Neural cell (in vitro differentiated cells): ENCODE data around the gene SH3GLB2.

Source experiments
- CTCF ChIP-seq: fragments of 450-650 bp; IDR thresholded peaks from 2 replicates; pipeline ENCODE4 v1.5.1; 2014; ENCODE audit warnings: antibody characterized with exemption, mild to moderate bottlenecking, moderate library complexity; ENCODE audit not compliant: poor library complexity, severe bottlenecking
- EZH2 ChIP-seq: fragments of 200-600, 300-800 bp; shearing (Covaris generic), sonication (generic); IDR thresholded peaks from 2 replicates; pipeline ENCODE4 v1.6.1; 2014; ENCODE audit warnings: antibody characterized with exemption, low read length, borderline replicate concordance, mild to moderate bottlenecking; ENCODE audit not compliant: insufficient read depth, poor library complexity, severe bottlenecking
- POLR2AphosphoS5 ChIP-seq: IDR thresholded peaks from 2 replicates; pipeline ENCODE4 v1.6.1; 2012
- REST ChIP-seq: IDR thresholded peaks from 2 replicates; pipeline ENCODE4 v1.6.1; 2012; ENCODE audit warnings: borderline replicate concordance

GRCh38 chr9:129032541-129033159 lies 4.5 kb upstream of the SH3GLB2 start:
- TF ChIP-seq CTCF = no peak
- no peak for TF ChIP-seq EZH2
- no peak for TF ChIP-seq POLR2AphosphoS5
- TF ChIP-seq REST = no peak
